Measurements from ENCODE around the gene TBCEL.

TBCEL gene

DNA sequence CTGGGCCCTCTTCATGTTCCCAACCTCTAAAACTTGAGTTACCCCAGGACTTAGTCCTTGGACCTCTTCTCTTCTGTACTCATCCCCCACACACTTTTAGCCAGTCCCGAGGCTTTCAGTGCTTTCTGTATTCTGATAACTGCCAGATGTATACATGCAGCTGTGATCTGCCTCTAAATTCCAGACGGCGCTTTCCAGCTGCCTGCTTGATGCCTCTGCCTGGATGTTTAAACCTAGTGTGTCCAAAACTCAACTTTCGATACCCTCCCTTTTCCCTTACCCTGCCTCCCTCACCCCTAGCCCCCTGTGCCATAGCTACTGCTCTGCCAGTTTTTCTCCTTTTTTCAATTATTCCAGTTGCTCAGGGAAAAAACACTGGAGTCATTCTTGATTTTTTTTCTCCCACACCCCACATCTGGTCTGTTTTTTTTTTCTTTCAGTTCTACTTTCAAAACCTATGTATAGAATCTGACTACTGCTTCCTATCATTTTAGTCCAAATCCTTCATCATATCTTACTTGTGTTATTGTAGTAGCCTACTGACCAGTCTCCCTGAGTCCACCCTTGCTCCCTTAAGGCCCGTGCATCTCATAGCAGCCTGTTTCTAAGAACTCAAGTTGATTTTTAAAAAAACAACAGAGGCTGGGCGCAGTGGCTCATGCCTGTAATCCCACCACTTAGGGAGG lies 44.2 kb downstream of the TBCEL start:
- Histone ChIP-seq H3K27ac (no peak overlapping the region), H3K4me3 (ENCODE audit: low read depth, low read length) (no peak overlapping the region), H3K27me3 (ENCODE audit: insufficient read depth, low read depth, severe bottlenecking) (no peaks in the 10 kb centered on the region), H3K9me3 (ENCODE audit: severe bottlenecking) (no peaks in the 10 kb centered on the region), H3K36me3 (peaks cover 5% of the 10 kb centered on the region)
- TF ChIP-seq, protein P1, sequence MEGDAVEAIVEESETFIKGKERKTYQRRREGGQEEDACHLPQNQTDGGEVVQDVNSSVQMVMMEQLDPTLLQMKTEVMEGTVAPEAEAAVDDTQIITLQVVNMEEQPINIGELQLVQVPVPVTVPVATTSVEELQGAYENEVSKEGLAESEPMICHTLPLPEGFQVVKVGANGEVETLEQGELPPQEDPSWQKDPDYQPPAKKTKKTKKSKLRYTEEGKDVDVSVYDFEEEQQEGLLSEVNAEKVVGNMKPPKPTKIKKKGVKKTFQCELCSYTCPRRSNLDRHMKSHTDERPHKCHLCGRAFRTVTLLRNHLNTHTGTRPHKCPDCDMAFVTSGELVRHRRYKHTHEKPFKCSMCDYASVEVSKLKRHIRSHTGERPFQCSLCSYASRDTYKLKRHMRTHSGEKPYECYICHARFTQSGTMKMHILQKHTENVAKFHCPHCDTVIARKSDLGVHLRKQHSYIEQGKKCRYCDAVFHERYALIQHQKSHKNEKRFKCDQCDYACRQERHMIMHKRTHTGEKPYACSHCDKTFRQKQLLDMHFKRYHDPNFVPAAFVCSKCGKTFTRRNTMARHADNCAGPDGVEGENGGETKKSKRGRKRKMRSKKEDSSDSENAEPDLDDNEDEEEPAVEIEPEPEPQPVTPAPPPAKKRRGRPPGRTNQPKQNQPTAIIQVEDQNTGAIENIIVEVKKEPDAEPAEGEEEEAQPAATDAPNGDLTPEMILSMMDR (IDR thresholded peaks at IDR 0.05; ENCODE audit: low read depth, low read length): no peak
- no peak for DNase-seq

DNA sequence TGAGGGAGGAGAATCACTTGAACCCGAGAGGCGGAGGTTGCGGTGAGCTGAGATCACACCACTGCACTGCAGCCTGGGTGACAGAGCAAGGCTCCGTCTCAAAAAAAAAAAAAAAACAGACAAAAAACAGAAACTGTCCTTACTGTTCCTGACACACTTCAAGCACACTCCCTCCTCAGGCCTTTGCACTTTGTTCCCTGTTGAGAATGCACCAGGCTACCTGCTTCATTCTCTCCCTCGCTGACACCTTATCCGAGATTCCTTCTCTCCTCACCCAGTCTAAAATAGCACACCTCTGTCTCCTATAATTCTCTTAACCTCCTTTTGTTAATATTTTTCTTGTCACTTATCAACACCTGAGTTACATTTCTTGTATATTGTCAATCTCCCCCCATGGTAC lies 44.9 kb downstream of the TBCEL start:
- TF ChIP-seq, protein P1 (IDR thresholded peaks at IDR 0.05; ENCODE audit: low read depth, low read length): no peak
- Histone ChIP-seq H3K4me3 (ENCODE audit: low read depth, low read length) (no peak overlapping the region), H3K27ac (no peak overlapping the region), H3K36me3 (peaks cover 2% of the 10 kb centered on the region), H3K9me3 (ENCODE audit: severe bottlenecking) (no peaks in the 10 kb centered on the region), H3K27me3 (ENCODE audit: insufficient read depth, low read depth, severe bottlenecking) (no peaks in the 10 kb centered on the region)
- no peak for DNase-seq

DNA sequence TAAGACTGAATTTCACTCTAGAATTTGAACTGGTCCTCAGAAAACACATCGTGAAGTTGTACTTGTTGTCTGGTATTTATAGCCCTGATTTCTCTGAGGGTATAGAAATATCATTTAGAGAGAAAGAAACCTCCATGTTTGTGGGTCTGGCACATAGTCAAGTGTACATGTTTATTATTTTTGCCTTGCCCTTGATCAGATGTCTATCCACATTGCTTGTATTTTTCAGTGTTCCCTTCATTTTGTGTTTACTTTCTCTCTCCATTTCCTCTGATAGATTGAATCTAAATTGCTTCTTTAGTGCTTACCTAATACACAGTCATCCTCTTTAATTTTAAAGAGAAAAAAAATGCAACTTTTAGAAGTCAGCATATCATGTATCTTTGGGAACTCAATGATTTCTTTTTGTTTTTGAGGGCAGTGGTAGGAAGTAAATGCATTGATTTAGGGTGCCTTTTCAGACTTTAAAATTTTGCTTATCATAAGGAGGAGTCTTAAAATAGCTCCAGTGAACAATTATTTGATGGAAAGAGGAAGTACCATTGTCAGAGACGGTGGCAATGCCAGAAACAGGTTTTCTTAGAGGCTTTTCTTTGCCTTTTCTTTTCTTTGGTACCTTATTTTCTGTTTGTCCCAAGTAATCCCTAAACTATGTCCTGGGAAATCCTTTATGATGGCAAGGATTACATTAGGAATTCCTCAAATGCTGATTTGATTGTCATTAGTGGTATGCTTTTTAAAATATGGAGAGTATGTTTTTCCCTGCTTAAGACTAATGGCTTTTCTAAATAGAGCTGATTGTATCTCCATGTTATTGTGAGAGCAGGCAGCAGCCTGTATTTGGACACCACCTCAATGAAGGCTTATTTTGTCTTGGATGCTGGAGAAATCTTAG lies 47.3 kb downstream of the TBCEL start:
- DNase-seq: no peak
- Histone ChIP-seq H3K9me3 (ENCODE audit: severe bottlenecking) (no peaks in the 10 kb centered on the region), H3K4me3 (ENCODE audit: low read depth, low read length) (no peak overlapping the region), H3K36me3 (peaks cover 2% of the 10 kb centered on the region; the same call in 1 of the 2 replicates), H3K27me3 (ENCODE audit: insufficient read depth, low read depth, severe bottlenecking) (no peaks in the 10 kb centered on the region), H3K27ac (no peak overlapping the region)
- TF ChIP-seq, protein P1 (IDR thresholded peaks at IDR 0.05; ENCODE audit: low read depth, low read length): no peak

DNA sequence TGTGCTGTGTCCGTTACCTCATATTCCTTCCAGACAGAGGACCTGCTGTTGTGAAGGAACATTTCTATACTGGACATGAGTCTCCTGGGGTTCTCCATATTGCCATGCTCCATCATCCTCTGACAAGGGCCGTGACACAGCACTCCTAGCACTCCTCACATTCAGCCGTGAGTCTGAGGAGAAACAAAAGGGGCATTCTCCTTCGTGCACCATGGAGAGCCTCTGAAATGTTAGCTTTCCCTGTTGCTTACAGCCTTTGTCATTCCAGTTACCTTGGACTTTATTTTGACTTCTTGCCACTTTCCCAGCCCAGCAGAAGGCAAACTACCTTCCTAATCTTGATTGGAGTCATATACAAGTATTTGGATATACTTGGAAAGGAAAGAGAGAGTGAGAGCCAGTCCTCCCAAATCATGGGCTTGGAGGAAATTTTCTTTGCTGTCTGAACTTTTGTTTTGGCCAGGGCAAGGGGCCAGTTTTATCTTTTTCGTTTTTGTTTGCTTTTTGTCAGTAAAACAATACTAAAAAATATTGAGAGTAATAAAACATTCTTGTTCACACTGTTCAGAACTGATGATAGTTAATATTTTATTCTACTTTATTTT lies 48.0 kb downstream of the TBCEL start:
- Histone ChIP-seq H3K27me3 (ENCODE audit: insufficient read depth, low read depth, severe bottlenecking) (no peaks in the 10 kb centered on the region), H3K27ac (no peak overlapping the region), H3K4me3 (ENCODE audit: low read depth, low read length) (no peak overlapping the region), H3K9me3 (ENCODE audit: severe bottlenecking) (no peaks in the 10 kb centered on the region), H3K36me3 (peaks cover 2% of the 10 kb centered on the region; the same call in 1 of the 2 replicates)
- no peak for DNase-seq
- TF ChIP-seq, protein P1 (IDR thresholded peaks at IDR 0.05; ENCODE audit: low read depth, low read length): no peak

DNA sequence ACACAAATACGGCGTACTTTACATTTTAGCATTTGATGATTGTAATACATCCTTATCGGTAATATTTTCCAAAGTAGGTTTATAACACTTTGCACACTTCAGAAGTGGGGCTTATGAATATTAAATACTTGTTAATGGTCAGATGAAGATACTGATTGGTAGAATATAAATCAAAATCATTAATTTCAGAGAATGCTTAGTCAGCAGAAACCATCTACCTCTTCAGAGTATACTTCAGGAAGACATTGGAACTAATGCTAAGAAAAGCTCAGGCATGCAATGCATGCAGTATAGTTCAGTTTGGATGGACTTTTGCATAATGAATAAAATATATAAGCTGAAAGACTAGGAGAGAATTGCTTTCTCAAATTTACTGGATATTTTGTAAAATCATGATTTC lies 57.4 kb downstream of the TBCEL start:
- no peaks in the 10 kb centered on the region for H3K27me3 ChIP-seq (ENCODE audit: insufficient read depth, low read depth, severe bottlenecking)

More for the DNA sequence above, 57.4 kb downstream of the TBCEL start:
- DNase-seq: no peak
- TF ChIP-seq, protein P1 (IDR thresholded peaks at IDR 0.05; ENCODE audit: low read depth, low read length): no peak
- Histone ChIP-seq H3K36me3 (no peaks in the 10 kb centered on the region), H3K9me3 (ENCODE audit: severe bottlenecking) (no peaks in the 10 kb centered on the region), H3K4me3 (ENCODE audit: low read depth, low read length) (no peak overlapping the region), H3K27ac (no peak overlapping the region)
